NCI-H1436 treated with DMSO at 0.1 percent for 48 hours (cell line): Measurements from ENCODE around the gene ALPG.
"Not testable (repeated sequence)": the region's sequence is repeated elsewhere in the genome, so short reads cannot be mapped to it uniquely, and the experiment has no call there.

ENCODE experiments used
- DNase-seq: peaks from one replicate; lab custom pipeline; 2025; lab: John Stamatoyannopoulos, UW

The ALPG gene

DNA sequence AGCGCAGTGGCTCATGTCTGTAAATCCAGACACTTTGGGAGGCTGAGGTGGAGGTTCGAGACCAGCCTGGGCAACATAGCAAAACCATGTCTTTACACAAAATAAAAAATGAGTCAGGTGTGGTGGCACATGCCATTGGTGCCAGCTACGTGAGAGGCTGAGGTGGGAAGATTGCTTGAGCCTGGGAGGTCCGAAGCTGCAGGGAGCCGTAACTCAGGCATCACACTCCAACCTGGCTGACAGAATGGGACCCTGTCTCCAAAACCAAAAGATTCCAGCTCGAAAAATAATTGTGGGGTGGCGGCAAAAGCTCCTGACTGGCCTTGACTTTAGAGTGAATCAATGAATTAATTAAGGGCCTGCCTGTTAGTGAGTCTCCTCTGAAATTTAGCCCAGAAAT is 29.3 kb upstream of the ALPG start:
- DNase-seq: no peak

DNA sequence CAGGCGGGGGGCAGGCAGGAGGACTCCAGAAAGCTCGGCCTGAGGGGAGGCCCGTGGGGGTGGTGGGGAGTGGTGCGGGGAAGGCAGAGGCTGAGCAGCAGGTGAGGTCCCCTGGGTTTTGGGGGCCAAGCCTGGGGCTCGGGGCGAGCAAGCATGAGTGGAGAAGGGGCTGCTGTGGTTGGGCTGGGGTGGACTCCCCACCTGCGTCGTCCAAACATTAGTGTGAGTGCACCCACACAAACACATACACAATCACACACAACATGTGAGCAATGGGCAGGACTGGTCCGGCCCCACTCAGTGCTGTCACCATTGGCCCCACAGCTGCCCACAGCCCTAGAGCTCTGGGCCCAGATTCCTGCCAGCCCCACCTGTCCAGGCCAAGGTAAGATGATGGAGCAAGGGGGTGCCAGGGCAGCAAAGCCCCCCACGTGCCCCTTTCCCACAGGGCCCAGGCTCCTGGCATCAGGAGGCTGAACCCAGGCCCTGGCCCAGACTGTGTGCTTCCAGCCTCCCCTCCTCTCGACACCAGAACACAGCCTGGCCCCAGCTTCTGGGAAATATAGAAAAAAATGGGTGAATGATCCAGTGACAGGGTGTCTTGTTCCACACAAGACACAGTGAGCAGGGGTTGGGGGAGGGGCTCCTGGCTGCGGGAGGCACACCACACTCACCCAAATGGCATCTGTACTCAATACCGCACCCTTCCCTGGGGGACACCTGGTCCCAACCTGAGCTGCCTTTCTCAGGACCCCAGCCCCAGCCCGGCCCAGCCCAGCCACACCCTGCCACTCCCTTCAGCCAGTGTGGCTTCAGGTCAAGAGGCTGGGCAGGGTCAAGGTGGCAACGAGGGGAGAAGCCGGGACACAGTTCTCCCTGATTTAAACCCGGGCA is 28.6 kb upstream of the ALPG start:
- DNase-seq: no peak

DNA sequence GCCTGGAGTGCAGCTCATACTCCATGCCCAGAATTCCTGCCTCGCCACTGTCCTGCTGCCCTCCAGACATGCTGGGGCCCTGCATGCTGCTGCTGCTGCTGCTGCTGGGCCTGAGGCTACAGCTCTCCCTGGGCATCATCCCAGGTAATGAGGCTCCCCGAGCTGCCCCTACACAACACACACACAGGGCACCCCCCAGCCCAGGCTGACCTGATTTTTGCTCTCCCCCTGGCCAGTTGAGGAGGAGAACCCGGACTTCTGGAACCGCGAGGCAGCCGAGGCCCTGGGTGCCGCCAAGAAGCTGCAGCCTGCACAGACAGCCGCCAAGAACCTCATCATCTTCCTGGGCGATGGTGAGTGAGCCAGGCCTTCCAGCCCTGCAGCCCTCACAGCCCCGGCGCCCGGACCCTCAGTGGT is 27.9 kb upstream of the ALPG start, which contains the start of gene ALPP:
ALPP (plus strand) TSS at position 17 of the 417 bp plus-strand sequence; CDS start at position 69, 52 bp downstream.
- not testable (repeated sequence) for DNase-seq

DNA sequence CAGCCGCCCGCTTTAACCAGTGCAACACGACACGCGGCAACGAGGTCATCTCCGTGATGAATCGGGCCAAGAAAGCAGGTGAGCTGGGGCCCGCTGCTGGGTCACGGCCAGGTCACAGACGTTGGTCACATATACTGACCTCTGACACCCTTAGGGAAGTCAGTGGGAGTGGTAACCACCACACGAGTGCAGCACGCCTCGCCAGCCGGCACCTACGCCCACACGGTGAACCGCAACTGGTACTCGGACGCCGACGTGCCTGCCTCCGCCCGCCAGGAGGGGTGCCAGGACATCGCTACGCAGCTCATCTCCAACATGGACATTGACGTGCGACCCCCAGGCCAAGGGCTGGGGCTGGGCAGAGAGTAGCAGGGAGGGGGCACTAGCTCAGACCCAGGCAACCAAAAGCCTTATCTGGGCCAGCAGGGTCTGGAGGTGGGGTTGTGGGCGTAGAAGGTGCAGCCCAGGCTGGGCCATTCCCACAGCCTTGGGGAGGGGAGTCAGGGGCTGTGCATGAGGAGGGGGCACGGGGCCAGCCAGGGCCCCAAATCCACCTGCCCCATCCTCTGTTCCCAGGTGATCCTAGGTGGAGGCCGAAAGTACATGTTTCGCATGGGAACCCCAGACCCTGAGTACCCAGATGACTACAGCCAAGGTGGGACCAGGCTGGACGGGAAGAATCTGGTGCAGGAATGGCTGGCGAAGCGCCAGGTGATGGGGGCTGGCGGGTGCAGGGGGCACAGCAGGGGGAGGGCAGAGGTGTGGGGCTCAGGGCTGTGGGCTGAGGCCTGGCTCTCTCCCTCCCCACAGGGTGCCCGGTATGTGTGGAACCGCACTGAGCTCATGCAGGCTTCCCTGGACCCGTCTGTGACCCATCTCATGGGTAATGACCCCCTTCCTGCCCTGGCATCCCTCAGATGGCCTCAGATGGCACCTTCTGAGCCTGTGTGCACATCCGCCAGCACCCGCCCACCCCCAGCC is 26.7 kb upstream of the ALPG start:
- DNase-seq: not testable (repeated sequence)

DNA sequence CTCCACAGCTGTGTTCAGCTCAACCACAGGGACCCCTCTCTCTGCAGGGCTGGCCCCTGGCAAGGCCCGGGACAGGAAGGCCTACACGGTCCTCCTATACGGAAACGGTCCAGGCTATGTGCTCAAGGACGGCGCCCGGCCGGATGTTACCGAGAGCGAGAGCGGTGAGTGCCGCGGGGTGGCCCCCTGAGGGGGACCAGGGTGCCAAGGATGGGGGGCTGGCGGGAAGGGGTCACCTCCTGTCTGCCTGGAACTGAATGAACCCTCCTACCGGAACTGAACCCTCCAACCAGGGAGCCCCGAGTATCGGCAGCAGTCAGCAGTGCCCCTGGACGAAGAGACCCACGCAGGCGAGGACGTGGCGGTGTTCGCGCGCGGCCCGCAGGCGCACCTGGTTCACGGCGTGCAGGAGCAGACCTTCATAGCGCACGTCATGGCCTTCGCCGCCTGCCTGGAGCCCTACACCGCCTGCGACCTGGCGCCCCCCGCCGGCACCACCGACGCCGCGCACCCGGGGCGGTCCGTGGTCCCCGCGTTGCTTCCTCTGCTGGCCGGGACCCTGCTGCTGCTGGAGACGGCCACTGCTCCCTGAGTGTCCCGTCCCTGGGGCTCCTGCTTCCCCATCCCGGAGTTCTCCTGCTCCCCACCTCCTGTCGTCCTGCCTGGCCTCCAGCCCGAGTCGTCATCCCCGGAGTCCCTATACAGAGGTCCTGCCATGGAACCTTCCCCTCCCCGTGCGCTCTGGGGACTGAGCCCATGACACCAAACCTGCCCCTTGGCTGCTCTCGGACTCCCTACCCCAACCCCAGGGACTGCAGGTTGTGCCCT is 25.2 kb upstream of the ALPG start:
- DNase-seq: not testable (repeated sequence)

DNA sequence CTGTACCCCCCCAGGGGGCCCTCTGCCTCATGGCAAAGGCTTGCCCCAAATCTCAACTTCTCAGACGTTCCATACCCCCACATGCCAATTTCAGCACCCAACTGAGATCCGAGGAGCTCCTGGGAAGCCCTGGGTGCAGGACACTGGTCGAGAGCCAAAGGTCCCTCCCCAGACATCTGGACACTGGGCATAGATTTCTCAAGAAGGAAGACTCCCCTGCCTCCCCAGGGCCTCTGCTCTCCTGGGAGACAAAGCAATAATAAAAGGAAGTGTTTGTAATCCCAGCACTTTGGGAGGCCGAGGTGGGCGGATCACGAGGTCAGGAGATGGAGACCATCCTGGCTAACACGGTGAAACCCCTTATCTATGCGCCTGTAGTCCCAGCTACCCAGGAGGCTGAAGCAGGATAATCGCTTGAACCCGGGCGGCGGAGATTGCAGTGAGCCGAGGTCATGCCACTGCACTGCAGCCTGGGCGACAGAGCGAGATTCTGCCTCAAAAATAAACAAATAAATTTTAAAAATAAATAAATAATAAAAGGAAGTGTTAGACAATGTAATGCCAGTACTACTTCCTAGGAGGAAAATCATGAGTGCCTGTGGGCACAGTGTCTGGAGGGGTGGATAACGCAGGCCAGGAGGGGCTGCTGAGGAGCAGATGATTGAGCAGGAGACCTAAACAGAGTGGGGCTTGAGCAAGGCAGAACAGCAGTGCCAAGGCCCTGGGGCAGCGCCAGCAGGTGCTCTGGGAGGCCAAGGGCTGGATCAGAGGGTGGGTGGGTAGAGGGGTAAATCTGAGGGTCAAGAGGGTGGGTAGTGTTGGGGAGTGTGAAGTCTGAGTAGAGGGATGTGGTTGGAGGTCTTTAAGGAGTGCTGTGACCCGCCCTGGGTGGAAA is 24.1 kb upstream of the ALPG start:
- no peak for DNase-seq

DNA sequence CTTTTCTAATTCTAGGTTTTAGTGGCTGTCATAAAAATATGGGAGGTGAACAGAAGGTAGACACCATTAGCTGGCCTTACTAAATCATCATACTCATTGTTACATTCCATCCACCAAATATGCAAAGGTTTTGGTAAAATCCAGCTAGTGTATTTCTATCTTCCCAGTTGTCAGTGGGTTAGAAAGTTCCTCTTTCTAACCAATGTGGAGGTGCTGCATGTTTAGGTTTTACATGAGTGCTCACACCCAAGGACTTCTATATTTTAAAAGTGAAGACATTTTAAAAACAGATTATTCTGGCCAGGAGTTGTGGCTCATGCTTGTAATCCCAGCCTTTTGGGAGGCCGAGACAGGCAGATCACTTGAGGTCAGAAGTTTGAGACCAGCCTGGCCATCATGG is 22.2 kb upstream of the ALPG start:
- no peak for DNase-seq

DNA sequence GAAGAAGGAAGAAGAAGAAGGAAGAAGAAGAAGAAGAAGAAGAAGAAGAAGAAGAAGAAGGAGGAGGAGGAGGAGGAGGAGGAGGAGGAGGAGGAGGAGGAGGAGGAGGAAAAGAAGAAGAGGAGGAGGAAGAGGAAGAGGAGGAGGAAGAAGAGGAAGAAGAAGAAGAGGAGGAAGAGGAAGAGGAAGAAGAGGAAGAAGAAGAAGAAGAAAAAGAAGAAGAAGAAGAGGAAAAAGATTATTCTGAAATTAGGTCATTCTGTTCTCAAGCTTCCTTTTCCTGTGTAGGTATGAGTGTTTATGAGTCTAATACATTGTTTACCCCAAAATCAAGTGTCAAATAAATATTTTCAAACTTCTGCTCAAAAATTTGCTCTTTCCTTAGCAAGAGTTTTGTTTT is 21.6 kb upstream of the ALPG start:
- DNase-seq: not testable (repeated sequence)

DNA sequence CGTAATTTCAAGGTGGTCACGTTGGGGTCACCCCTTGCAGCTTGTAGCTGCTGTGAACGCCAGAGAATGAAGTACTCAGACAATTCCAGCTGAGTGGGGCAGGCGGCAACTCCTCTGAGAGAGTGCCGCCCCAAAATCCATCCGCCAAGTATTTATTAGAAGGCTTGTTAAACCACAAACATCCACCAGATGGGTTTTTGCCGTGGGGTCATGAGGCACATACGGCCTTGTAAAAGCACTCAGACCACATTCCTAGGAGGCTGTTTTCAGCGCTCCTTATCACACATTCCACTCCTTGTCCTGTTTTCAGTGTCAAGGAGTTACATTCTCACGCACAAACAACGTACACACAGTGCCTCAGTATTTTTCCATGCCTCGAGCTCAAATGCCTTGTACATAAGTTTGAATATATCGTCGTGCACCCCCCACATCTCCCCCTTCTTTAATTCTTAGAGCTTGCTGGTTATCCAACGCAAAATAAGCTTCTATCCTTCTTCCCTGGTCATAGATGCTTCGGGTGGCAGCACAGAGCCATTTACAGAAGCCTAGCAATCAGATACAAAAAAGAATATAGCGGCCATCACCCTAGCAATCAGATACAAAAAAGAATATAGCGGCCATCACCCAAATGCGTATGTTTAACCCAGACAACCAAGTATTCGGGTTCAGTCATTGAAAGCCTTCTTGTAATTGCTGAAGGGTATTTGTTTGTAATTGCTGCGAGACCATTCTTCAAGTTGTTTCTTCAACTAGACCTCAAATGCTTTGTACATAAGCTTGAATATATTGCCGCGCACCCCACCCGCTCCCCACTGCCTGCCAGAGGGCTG is 20.8 kb upstream of the ALPG start:
- no peak for DNase-seq

DNA sequence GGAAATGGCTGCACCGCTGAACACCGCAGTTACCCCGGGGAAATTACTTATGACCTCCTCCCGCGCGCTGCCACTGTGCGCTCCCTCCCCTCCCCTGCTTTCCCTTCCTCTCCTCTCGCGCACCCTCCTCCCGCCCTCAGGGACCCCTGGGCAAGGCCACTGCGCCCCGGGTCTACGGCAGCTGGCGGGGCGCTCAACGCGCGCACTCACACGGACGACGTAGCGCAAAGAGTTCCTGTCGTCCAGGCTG is 20.2 kb upstream of the ALPG start:
- no peak for DNase-seq

DNA sequence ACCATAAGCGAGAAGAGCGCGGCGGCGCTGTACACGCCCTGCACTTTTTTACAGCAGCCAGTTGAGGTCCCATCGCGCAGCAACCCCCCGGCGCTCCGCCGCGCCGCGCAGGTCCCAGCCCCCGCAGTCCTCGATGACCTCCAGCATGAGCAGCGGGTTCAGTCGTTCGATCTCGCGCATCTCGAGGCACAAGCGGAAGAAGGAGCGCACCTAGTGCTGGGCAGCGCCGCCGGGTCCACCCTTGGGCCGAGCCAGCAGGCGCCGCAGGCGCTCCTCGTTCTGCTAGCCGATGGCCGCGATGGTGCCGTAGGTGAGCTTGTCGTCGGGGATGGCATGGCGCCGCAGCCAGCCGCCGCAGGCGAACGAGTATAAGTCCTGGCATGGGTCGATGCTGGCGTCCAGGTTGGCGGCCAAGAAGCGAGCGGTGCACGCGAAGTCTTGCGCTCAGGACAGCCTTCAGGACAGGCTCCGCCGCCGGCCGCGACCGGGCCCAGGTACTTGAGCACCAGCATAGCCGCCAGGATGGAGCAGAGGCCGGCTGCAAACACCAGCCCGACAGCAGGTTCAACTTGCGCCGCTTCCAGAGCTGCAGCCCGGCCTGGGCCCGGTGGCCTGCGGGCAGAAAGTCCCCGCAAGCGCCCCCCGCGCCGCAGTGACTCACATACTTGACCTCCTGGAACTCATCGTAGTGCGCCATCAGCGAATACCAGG is 19.7 kb upstream of the ALPG start:
- no peak for DNase-seq

DNA sequence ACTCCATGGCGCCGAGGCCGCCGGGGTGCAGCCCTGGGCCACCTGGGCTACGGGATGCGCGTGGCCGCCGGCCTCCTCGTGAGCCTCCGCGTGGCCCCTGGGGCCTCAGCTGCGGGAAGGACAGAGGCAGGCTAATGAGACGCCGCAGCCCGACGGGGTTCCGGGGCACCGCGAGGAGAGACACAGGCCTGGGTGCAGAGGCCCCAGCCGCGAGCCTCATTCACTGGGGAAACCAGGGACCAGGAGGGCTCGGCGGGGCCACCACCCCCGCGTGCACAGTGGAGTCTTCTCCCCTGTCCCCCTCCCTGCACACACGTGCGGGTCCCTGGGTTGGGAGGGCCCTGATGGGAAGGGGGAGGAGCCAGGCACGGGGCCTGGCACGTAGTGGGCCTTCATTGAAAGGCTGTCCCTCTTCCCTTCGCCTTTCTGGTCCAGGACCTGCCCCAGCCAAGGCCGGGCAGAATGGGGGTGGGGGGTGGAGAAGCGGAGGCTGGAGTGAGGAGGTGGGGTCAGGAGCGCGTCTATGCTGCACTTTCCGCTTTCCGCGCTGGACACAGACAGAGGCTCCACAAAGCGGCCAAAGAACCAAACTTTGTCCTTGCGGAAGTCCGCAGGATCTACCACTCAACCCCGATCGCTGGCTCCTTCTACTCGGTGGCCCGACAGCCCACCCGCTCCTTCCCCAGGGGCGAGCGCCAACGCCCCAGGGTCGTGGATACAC is 19.0 kb upstream of the ALPG start:
- DNase-seq: no peak

DNA sequence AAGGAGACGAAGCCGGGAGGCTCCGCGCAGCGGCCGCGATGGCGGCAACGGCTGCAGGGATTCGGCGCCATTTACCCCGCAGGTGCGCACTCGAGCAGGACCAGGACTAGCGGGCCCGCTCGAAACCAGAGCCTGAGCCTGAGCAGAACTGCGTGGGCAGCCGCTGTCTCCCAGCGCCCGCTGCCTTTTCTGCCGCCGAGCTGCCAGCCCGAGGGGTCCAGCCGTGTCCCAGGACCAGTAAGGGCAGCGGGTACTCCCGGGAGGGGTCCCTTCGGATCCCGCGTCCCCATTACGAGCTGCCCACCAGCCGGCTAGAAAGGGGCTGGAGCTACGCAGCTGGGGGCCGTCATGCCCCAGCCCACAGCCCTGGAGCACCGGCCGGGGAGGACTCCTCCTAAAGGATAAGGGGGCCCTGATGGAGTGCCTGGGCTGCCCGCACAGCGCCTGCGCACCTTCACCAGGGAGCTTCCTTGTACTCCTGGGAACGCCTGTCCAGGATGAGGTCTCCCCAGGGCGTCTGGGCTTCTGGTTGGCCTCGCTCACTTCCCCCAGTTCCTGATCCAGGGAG is 18.2 kb upstream of the ALPG start:
- no peak for DNase-seq

DNA sequence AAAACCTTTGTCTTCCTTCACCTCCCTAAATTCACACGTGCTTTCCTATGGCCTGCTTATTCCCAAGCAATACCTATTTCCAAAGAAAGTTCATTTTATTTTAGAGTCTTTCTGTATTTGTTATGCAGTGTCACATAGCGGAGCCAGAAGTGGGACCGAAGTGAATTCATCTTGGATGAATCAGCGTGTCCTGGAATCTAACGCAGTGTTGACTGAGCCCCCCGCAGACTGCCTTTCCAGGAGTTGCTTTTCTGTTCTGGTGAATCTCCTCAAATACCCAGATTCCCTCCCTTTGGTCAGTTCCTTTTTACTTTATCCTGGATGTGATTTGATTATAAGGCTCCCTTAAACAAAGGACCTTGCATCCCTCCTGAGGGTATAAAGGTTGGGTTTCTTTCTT is 17.3 kb upstream of the ALPG start:
- DNase-seq: no peak

DNA sequence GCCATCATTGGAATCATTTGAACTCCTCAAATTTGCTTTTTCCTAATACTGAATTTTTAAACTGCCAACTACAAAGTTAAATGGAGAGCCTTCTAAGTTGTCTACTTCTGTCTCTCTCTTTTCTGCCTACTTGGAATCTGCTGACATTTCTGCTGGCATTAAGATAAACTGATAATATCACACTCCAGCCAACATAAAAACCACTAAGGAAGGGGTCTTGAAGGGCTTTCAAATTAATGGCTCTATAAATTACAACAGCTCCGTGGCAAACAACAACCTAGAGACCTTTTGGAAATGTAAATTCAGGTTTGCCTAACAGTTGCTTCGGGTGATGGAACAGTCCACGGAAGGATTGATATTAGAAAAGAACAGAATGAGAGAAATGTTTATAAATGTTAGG is 16.0 kb upstream of the ALPG start:
- DNase-seq: no peak

DNA sequence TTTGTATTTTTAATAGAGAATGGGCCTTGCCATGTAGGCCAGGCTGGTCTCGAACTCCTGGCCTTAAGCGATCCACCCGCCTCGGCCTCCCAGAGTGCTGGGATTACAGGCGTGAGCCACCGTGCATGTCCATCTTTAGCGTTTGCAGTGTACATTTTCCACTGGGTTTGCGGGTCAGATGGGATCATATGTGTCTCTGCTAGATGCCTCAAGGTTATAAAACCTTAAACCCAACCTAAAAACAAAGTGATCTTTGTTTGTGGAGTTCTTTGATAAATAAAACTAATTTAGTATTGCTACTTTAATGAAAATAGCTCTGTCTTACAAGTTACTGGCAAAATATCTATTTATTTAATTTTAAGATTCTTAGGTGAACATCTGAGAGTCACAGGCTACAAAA is 13.1 kb upstream of the ALPG start:
- no peak for DNase-seq

DNA sequence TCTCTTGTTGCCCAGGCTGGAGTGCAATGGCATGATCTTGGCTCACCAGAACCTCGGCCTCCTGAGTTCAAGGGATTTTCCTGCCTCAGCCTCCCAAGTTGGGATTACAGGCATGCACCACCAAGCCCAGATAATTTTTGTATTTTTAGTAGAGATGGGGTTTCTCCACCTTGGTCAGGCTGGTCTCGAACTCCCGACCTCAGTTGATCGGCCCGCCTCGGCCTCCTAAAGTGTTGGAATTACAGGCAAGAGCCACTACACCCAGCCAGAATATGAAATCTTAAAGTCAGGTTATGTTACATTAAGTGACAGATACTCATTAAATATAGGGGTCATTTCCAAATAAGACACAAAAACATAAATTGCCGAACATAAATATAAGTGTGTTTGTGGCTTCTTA is 12.2 kb upstream of the ALPG start:
- DNase-seq: not testable (repeated sequence)

DNA sequence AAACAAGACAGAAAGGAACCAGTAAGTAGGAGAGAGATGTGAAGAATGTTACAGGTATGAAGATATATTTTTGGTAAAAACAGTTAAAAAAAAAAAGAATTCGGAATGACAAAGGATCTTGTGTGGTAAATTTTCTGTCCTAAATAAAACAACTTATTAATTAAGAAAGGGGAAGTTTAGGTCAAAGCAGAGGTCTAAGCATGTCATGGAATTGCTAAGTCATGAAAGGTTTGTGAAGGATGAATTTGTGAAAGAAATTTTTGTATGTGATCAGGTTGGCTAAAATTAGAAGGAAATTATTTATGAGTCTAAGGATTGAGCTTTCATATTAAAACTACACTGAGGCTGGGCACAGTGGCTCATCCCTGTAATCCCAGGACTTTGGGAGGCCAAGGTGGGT is 11.1 kb upstream of the ALPG start:
- DNase-seq: no peak

DNA sequence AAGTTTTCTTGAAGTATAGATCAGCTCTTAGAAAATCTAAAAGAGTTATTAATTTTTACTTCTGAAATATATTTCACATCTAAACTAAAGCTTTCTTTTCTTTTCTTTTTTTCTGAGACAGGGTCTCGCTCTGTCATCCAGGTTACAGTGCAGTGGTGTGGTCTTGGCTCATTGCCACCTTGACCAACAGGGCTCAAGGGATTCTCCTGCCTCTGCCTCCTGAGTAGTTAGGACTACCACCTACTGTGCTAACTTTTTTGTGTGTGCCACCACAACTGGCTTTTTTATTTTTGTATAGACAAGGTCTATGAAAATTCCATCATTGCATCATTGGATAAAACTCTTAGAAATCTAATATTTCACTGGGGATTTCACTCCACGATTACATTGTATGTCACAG is 10.0 kb upstream of the ALPG start:
- no peak for DNase-seq
